HEK293T (cell line): ENCODE data around the gene KLHDC7B.

Experiments used
- BHLHE40 ChIP-seq: fragments of 450-650 bp; IDR thresholded peaks from 2 replicates; pipeline ENCODE4 v1.6.1; 2016; ENCODE audit warnings: mild to moderate bottlenecking, moderate library complexity, borderline replicate concordance
- CTBP1 ChIP-seq: fragments of 450-650 bp; IDR thresholded peaks from 2 replicates; pipeline ENCODE4 v1.6.1; 2016; ENCODE audit warnings: borderline replicate concordance
- ELF4 ChIP-seq: fragments of 450-650 bp; IDR thresholded peaks from 2 replicates; pipeline ENCODE4 v1.6.1; 2017; ENCODE audit warnings: antibody characterized with exemption
- FOXA1 ChIP-seq: fragments of 450-650 bp; IDR thresholded peaks from 2 replicates; pipeline ENCODE4 v1.6.1; 2016; ENCODE audit warnings: mild to moderate bottlenecking
- FOXM1 ChIP-seq: fragments of 450-650 bp; IDR thresholded peaks from 2 replicates; pipeline ENCODE4 v1.6.1; 2017; ENCODE audit warnings: mild to moderate bottlenecking, borderline replicate concordance
- HDGF ChIP-seq: fragments of 450-650 bp; IDR thresholded peaks from 2 replicates; pipeline ENCODE4 v1.6.1; 2017; ENCODE audit warnings: antibody characterized with exemption, borderline replicate concordance
- LEF1 ChIP-seq: fragments of 450-650 bp; IDR thresholded peaks from 2 replicates; pipeline ENCODE4 v1.6.1; 2017; ENCODE audit warnings: mild to moderate bottlenecking, borderline replicate concordance
- NFRKB ChIP-seq: fragments of 450-650 bp; IDR thresholded peaks from 2 replicates; pipeline ENCODE4 v1.6.1; 2016; ENCODE audit warnings: mild to moderate bottlenecking, moderate library complexity
- PKNOX1 ChIP-seq: fragments of 450-650 bp; IDR thresholded peaks from 2 replicates; pipeline ENCODE4 v1.6.1; 2016
- SUZ12 ChIP-seq: fragments of 450-650 bp; IDR thresholded peaks from 2 replicates; pipeline ENCODE4 v1.6.1; 2016; ENCODE audit warnings: mild to moderate bottlenecking
- ZNF384 ChIP-seq: fragments of 450-650 bp; IDR thresholded peaks from 2 replicates; pipeline ENCODE4 v1.6.1; 2016

GRCh38 chr22:50526108-50526833 lies 19.4 kb upstream of the KLHDC7B start:
- no peak for TF ChIP-seq HDGF
- no peak for TF ChIP-seq ZNF384
- TF ChIP-seq BHLHE40, result no peak
- TF ChIP-seq FOXM1, result no peak
- TF ChIP-seq LEF1, result peak; percentile 77; the same call in 1 of the 2 replicates
- TF ChIP-seq PKNOX1, result no peak
- no peak for TF ChIP-seq NFRKB
- no peak for TF ChIP-seq FOXA1
- TF ChIP-seq CTBP1, result no peak
- TF ChIP-seq ELF4, result no peak
- TF ChIP-seq SUZ12, result no peak
